ENCODE results near the gene AGBL1.
"Not testable (repeated sequence)": the region's sequence is repeated elsewhere in the genome, so short reads cannot be mapped to it uniquely, and the experiment has no call there.

Gene AGBL1

GRCh38 chr15:87021751-87022150 lies 942.1 kb downstream of the AGBL1 start:
- no peak for DNase-seq (ENCODE audit: extremely low read depth in 1 of 2, low read depth in 1 of 2)

- no peak for DNase-seq (ENCODE audit: extremely low read depth in 1 of 2, low read depth in 1 of 2)
Measured at GRCh38 chr15:87031540-87032230, 952.0 kb downstream of the AGBL1 start.

GRCh38 chr15:87032295-87032694 lies 952.6 kb downstream of the AGBL1 start:
- no peak for DNase-seq (ENCODE audit: extremely low read depth in 1 of 2, low read depth in 1 of 2)

GRCh38 chr15:87033056-87033455 lies 953.4 kb downstream of the AGBL1 start:
- no peak for DNase-seq (ENCODE audit: extremely low read depth in 1 of 2, low read depth in 1 of 2)

- DNase-seq (ENCODE audit: extremely low read depth in 1 of 2, low read depth in 1 of 2): no peak
Measured at GRCh38 chr15:87034886-87035285, 955.2 kb downstream of the AGBL1 start.

GRCh38 chr15:87038404-87038803 lies 958.7 kb downstream of the AGBL1 start:
- no peak for DNase-seq (ENCODE audit: extremely low read depth in 1 of 2, low read depth in 1 of 2)

GRCh38 chr15:87042619-87043018 lies 962.9 kb downstream of the AGBL1 start:
- not testable (repeated sequence) for DNase-seq (ENCODE audit: extremely low read depth in 1 of 2, low read depth in 1 of 2)

- no peak for DNase-seq (ENCODE audit: extremely low read depth in 1 of 2, low read depth in 1 of 2)
Measured at GRCh38 chr15:87045746-87046145, 966.1 kb downstream of the AGBL1 start.

- no peak for DNase-seq (ENCODE audit: extremely low read depth in 1 of 2, low read depth in 1 of 2)
Measured at GRCh38 chr15:87047203-87047965, 967.7 kb downstream of the AGBL1 start.
